ENCODE data around the gene OR13C2. TPM values are rescaled to one million over a fixed set of nuclear protein-coding genes. Genes with fewer than 3 reads are reported as not detected.
"Not testable (repeated sequence)": the region's sequence is repeated elsewhere in the genome, so short reads cannot be mapped to it uniquely, and the experiment has no call there.

The OR13C2 gene
- total RNA-seq, 1 donor from 2014 or later, result 0.36 TPM

GRCh38 chr9:104611213-104611612, 5.8 kb upstream of the OR13C2 start:
- Mint-ChIP-seq H3K4me1 (ENCODE audit: low read depth) (no peaks in the 10 kb centered on the region), H3K27ac (no peak overlapping the region), H3K4me3 (ENCODE audit: low read depth) (no peak overlapping the region), H3K9me3 (ENCODE audit: low read depth) (no peaks in the 10 kb centered on the region), H3K36me3 (ENCODE audit: insufficient read depth) (no peaks in the 10 kb centered on the region), H3K27me3 (no peaks in the 10 kb centered on the region)
- no peak for DNase-seq (ENCODE audit: low spot score, unreplicated experiment)
- no peak for TF ChIP-seq CTCF (IDR thresholded peaks at IDR 0.05; ENCODE audit: unreplicated experiment)

- H3K9me3 Mint-ChIP-seq (ENCODE audit: low read depth), result no peaks in the 10 kb centered on the region
- H3K27ac Mint-ChIP-seq, result no peak overlapping the region
- no peak overlapping the region for H3K4me3 Mint-ChIP-seq (ENCODE audit: low read depth)
- no peak for TF ChIP-seq CTCF (IDR thresholded peaks at IDR 0.05; ENCODE audit: unreplicated experiment)
- H3K27me3 Mint-ChIP-seq, result no peaks in the 10 kb centered on the region
- no peaks in the 10 kb centered on the region for H3K36me3 Mint-ChIP-seq (ENCODE audit: insufficient read depth)
- DNase-seq (ENCODE audit: low spot score, unreplicated experiment), result no peak
- no peaks in the 10 kb centered on the region for H3K4me1 Mint-ChIP-seq (ENCODE audit: low read depth)
Observed at GRCh38 chr9:104608336-104608735, 2.9 kb upstream of the OR13C2 start.

GRCh38 chr9:104606152-104606551, 725 bp upstream of the OR13C2 start:
- Mint-ChIP-seq H3K9me3 (ENCODE audit: low read depth) (no peaks in the 10 kb centered on the region), H3K36me3 (ENCODE audit: insufficient read depth) (no peaks in the 10 kb centered on the region), H3K27me3 (no peaks in the 10 kb centered on the region), H3K4me3 (ENCODE audit: low read depth) (no peak overlapping the region), H3K27ac (no peak overlapping the region), H3K4me1 (ENCODE audit: low read depth) (no peaks in the 10 kb centered on the region)
- no peak for DNase-seq (ENCODE audit: low spot score, unreplicated experiment)
- no peak for TF ChIP-seq CTCF (IDR thresholded peaks at IDR 0.05; ENCODE audit: unreplicated experiment)

GRCh38 chr9:104604801-104605200, 626 bp downstream of the OR13C2 start:
- no peak overlapping the region for H3K27ac Mint-ChIP-seq
- H3K4me1 Mint-ChIP-seq (ENCODE audit: low read depth), result no peaks in the 10 kb centered on the region
- no peak overlapping the region for H3K4me3 Mint-ChIP-seq (ENCODE audit: low read depth)
- no peaks in the 10 kb centered on the region for H3K9me3 Mint-ChIP-seq (ENCODE audit: low read depth)
- H3K27me3 Mint-ChIP-seq, result no peaks in the 10 kb centered on the region
- DNase-seq (ENCODE audit: low spot score, unreplicated experiment), result no peak
- H3K36me3 Mint-ChIP-seq (ENCODE audit: insufficient read depth), result no peaks in the 10 kb centered on the region
- TF ChIP-seq CTCF (IDR thresholded peaks at IDR 0.05; ENCODE audit: unreplicated experiment), result no peak

- not testable (repeated sequence) for H3K27ac Mint-ChIP-seq; H3K36me3 Mint-ChIP-seq (ENCODE audit: insufficient read depth); H3K4me3 Mint-ChIP-seq (ENCODE audit: low read depth); H3K9me3 Mint-ChIP-seq (ENCODE audit: low read depth); DNase-seq (ENCODE audit: low spot score, unreplicated experiment); H3K4me1 Mint-ChIP-seq (ENCODE audit: low read depth); H3K27me3 Mint-ChIP-seq
Observed at GRCh38 chr9:104599313-104599712, 6.1 kb downstream of the OR13C2 start, which contains the start of gene OR13C5. Gene OR13C5, minus strand, starts transcription at chr9:104599413. Its CDS starts 0 bp downstream, at chr9:104599413.

- not testable (repeated sequence) for DNase-seq (ENCODE audit: low spot score, unreplicated experiment); H3K27me3 Mint-ChIP-seq; H3K36me3 Mint-ChIP-seq (ENCODE audit: insufficient read depth); H3K4me3 Mint-ChIP-seq (ENCODE audit: low read depth); H3K4me1 Mint-ChIP-seq (ENCODE audit: low read depth); H3K9me3 Mint-ChIP-seq (ENCODE audit: low read depth); H3K27ac Mint-ChIP-seq
Observed at GRCh38 chr9:104598749-104599148, 6.7 kb downstream of the OR13C2 start.

All from progenitor cell of endocrine pancreas (in vitro differentiated cells).